Heart right ventricle (tissue), 16 donors: ENCODE results near the gene PKNOX2. TPM values are rescaled to one million over a fixed set of nuclear protein-coding genes. Genes with fewer than 3 reads are reported as not detected.

Experiments
- ATAC-seq, 8 donors: fragments of 200-7000 bp; cut with Tn5 transposase; one replicate each; pipeline ENCODE4 v1.9.1; 2020; ENCODE audit warnings: mild to moderate bottlenecking in 8 of 8, moderate library complexity in 8 of 8, moderate number of reproducible peaks in 1 of 8
- DNase-seq, 2 donors: peaks; one replicate each; pipeline ENCODE4 v3.0.0-alpha.2; 2020
- H3K27ac ChIP-seq, 10 donors: fragments of 200-600 bp; sonication (generic) in 2 of 10; one replicate each; pipeline versions ENCODE4 v1.5.0 to v1.8.0; 2020 to 2022; ENCODE audit warnings: mild to moderate bottlenecking in 3 of 10
- H3K27me3 ChIP-seq, 7 donors: fragments of 200-600 bp; one replicate each; pipeline ENCODE4 v1.8.0; 2021 to 2022; ENCODE audit warnings: mild to moderate bottlenecking in 2 of 7
- H3K36me3 ChIP-seq, 9 donors: fragments of 200-600 bp; sonication (generic) in 1 of 9; one replicate each; pipeline versions ENCODE4 v1.5.0 to v1.8.0; 2020 to 2022; ENCODE audit warnings: mild to moderate bottlenecking in 2 of 9
- H3K4me1 ChIP-seq, 9 donors: fragments of 200-600 bp; sonication (generic) in 1 of 9; one replicate each; pipeline versions ENCODE4 v1.5.0 to v1.8.0; 2020 to 2022; ENCODE audit warnings: mild to moderate bottlenecking in 4 of 9
- H3K4me3 ChIP-seq, 10 donors: fragments of 200-600 bp; sonication (generic) in 2 of 10; one replicate each; pipeline versions ENCODE4 v1.5.0 to v1.8.0; 2020 to 2022; ENCODE audit warnings: mild to moderate bottlenecking in 7 of 10, moderate library complexity in 2 of 10
- H3K9me3 ChIP-seq, 11 donors: fragments of 200-600 bp in 10 of 11; sonication (generic) in 2 of 11; one replicate each; pipeline versions ENCODE4 v1.5.0 to v1.8.0; 2013 to 2022; ENCODE audit warnings: mild to moderate bottlenecking in 2 of 11, control low read depth in 1 of 11, moderate library complexity in 1 of 11
- WGBS, 2 donors: extraction: QIAGEN DNeasy Blood & Tissue Kit; methylation state at CpG; one replicate each; pipeline ENCODE4 v1.1.7; 2013; ENCODE audit warnings: inconsistent platforms in 1 of 2; 5-methylcytosine and 5-hydroxymethylcytosine counted together
- intact Hi-C, 10 donors: fragments of 100-400 bp; cut with DNase I; formaldehyde crosslinking; loops; one replicate each; pipeline versions ENCODE4 v1.11.1 to v1.14.2; 2022
- polyA plus RNA-seq, 2 donors: library from polyadenylated mRNA; stranded (reverse); fragments of 200-250 nt; gene quantifications; one replicate each; pipeline ENCODE4 v1.2.3, GENCODE V29; 2013
- total RNA-seq, 10 donors: library from RNA; stranded (reverse); fragmentation: NEBNext Ultra II Directional in 3 of 10; extraction: Animal tissue kit (Norgen Biotek cat#: 25700) in 3 of 10; gene quantifications; one replicate each; pipeline versions ENCODE4 v1.2.1 to v1.2.4, GENCODE V29; 2021 to 2023
- TF ChIP-seq, protein P1 (sequence below), 9 donors: fragments of 200-600 bp; sonication (generic) in 2 of 9; IDR thresholded peaks; one replicate each; pipeline versions ENCODE4 v1.5.0 to v1.8.0; 2021 to 2022; ENCODE audit warnings: antibody characterized with exemption in 9 of 9, mild to moderate bottlenecking in 5 of 9, moderate library complexity in 1 of 9
- donor health status: Arrhythmogenic right ventricular cardiomyopathy.
- donor health status: ischemic (EF 13 %, LVEDD 7.1; RV severe dilation, severe dysfunction).
- donor health status: healthy with polysubstance abuse.
- donor health status: DM: no; HTN: yes; CAD: no.
- donor health status: DM: no; HTN: no; CAD: no.
- donor health status: ischemic (EF 25% LVEDD 6.9; RV normal size, moderate dysfunction).
- donor health status: ischemic (EF 25% LVEDD 5.7; RV mildly dilated, moderate dysfunction).
- donor health status: healthy.
- donor health status: DM: yes; HTN: yes; CAD: no.
- donor health status: Ischemic cardiomyopathy.
- donor health status: ischemic (EF 35%, LVEDD 5.7; RV mildly dilated, moderate dysfunction).
- donor health status: nonischemic (EF 11% LVEDD 7.7; RV severe dilation, severe dysfunction).
- donor health status: DM: yes; HTN: yes; CAD: no.
- donor health status: PGD.
- donor health status: ischemic (EF 29% LVEDD 5.4; RV normal size, mild dysfunction).
- donor health status: nonischemic (EF 23%, LVEDD 6.1; RV moderate dilation, normal function).

The PKNOX2 gene
- total and polyA plus RNA-seq, 12 donors, result 2.5 to 5.8 (median 4.5) TPM

- Histone ChIP-seq H3K9me3 (no peaks in the 10 kb centered on the region), H3K36me3 (no peaks in the 10 kb centered on the region), H3K27me3 (peaks cover 5 to 37% (median 30%) of the 10 kb centered on the region in 7 donors), H3K4me1 (peaks cover 4 to 32% (median 18%) of the 10 kb centered on the region in 9 donors), H3K27ac (peak overlapping the region in 8 of 10 donors; percentile 35 to 70 (median 57)), H3K4me3 (no peak overlapping the region)
- ATAC-seq (no peak), DNase-seq (no peak)
- intact Hi-C loops, result loop anchor here in 2 of 10 donors (10.0 kb wide), 3 partner anchors 80 to 100 kb away; partner anchors contain the start of gene PKNOX2 (in 1 of the 2)
- WGBS, 2 donors, result 80 to 83% methylated on average over 14 of the region's 14 CpGs
- TF ChIP-seq, protein P1, sequence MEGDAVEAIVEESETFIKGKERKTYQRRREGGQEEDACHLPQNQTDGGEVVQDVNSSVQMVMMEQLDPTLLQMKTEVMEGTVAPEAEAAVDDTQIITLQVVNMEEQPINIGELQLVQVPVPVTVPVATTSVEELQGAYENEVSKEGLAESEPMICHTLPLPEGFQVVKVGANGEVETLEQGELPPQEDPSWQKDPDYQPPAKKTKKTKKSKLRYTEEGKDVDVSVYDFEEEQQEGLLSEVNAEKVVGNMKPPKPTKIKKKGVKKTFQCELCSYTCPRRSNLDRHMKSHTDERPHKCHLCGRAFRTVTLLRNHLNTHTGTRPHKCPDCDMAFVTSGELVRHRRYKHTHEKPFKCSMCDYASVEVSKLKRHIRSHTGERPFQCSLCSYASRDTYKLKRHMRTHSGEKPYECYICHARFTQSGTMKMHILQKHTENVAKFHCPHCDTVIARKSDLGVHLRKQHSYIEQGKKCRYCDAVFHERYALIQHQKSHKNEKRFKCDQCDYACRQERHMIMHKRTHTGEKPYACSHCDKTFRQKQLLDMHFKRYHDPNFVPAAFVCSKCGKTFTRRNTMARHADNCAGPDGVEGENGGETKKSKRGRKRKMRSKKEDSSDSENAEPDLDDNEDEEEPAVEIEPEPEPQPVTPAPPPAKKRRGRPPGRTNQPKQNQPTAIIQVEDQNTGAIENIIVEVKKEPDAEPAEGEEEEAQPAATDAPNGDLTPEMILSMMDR (IDR thresholded peaks at IDR 0.05), result no peak
These were observed 99.8 kb downstream of the PKNOX2 start for GRCh38 chr11:125264100-125265022.

- TF ChIP-seq, protein P1 (IDR thresholded peaks at IDR 0.05), result no peak
- peaks cover 0 to 21% (median 16%) of the 10 kb centered on the region in 7 donors for H3K27me3 ChIP-seq
- H3K4me3 ChIP-seq, result no peak overlapping the region
- H3K4me1 ChIP-seq, result peaks cover 0 to 24% (median 17%) of the 10 kb centered on the region in 9 donors
- ATAC-seq (no peak), DNase-seq (no peak)
- 88 to 91% methylated on average over 8 of the region's 8 CpGs for WGBS, 2 donors
- no peaks in the 10 kb centered on the region for H3K9me3 ChIP-seq
- H3K36me3 ChIP-seq, result no peaks in the 10 kb centered on the region
- no peak overlapping the region for H3K27ac ChIP-seq
- intact Hi-C loops, result loop anchor here in 2 of 10 donors (10.0 kb wide), 3 partner anchors 77 to 103 kb away; partner anchors contain the start of gene PKNOX2 (in 1 of the 2)
These were observed 103.0 kb downstream of the PKNOX2 start for GRCh38 chr11:125267548-125267947.

DNA sequence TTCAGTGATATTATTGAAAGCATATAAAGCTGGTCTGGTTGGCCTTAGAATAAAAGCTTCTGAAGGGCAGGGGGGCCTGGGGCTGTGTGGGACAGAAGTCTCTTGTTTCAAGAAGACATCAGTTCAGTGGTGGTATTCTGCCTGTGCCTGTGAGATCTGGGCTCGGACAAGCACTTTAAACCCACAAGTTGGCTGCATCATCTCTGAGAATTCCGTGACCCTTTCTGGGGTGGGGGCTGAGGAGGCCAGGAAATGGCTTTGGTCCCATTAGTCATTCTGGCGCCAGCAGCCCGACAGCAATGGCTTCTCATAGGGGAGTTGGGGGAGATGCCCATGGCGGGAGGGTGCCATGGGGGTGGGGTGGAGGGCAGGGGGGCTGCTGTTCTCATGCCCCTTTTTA lies 104.1 kb downstream of the PKNOX2 start:
- Histone ChIP-seq H3K4me1 (peaks cover 0 to 13% (median 6%) of the 10 kb centered on the region in 9 donors), H3K27me3 (peaks cover 0 to 11% (median 8%) of the 10 kb centered on the region in 7 donors), H3K27ac (peak overlapping the region in 1 of 10 donors; percentile 2), H3K4me3 (no peak overlapping the region), H3K9me3 (no peaks in the 10 kb centered on the region), H3K36me3 (no peaks in the 10 kb centered on the region)
- ATAC-seq (no peak), DNase-seq (no peak)
- intact Hi-C loops, result loop anchor here in 2 of 10 donors (10.0 kb wide), 3 partner anchors 76 to 104 kb away; partner anchors contain the start of gene PKNOX2 (in 1 of the 2)
- TF ChIP-seq, protein P1 (IDR thresholded peaks at IDR 0.05), result no peak
- WGBS, 2 donors, result 62 to 66% methylated on average over 5 of the region's 5 CpGs

DNA sequence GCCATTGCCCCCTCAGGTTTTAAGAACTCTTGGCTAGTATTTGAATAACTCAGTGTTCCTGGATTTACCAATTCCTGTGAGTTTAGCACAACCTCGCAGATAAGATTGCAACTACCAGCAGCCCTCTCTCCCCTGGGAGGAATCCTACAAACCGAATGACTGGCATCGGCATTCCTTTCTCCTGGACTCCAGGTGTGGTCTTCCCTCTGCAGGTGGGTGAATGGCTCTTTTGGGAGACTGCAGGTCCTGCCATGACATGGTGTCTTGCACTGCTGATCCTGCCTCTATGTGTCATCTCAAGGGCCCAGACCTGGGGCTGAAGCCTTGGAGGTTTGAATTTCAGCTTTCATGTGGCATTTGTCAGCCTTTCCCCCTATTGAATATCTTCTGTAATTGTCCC lies 105.6 kb downstream of the PKNOX2 start:
- DNase-seq (no peak), ATAC-seq (no peak)
- no peaks in the 10 kb centered on the region for H3K9me3 ChIP-seq
- H3K36me3 ChIP-seq, result no peaks in the 10 kb centered on the region
- peaks cover 0 to 8% (median 0%) of the 10 kb centered on the region in 9 donors for H3K4me1 ChIP-seq
- intact Hi-C loops, result no loop called here
- H3K27ac ChIP-seq, result peak overlapping the region in 1 of 10 donors; percentile 64
- no peak overlapping the region for H3K4me3 ChIP-seq
- 87 to 88% methylated on average over 3 of the region's 3 CpGs for WGBS, 2 donors
- TF ChIP-seq, protein P1 (IDR thresholded peaks at IDR 0.05), result no peak
- no peaks in the 10 kb centered on the region for H3K27me3 ChIP-seq
